MM.1S (cell line): Measurements from ENCODE around the gene MGAM2.

Experiments used
- DNase-seq: peaks from one replicate; pipeline ENCODE4 v3.0.0-alpha.2; 2015
- H2AFZ ChIP-seq: fragments of 300-600 bp; sonication (generic); 2 replicates; pipeline ENCODE4 v1.6.0; 2016; ENCODE audit warnings: antibody characterized with exemption, low read length
- H3F3A ChIP-seq: fragments of 300-600 bp; sonication (generic); 2 replicates; pipeline ENCODE4 v1.6.1; 2016; ENCODE audit warnings: mild to moderate bottlenecking, antibody characterized with exemption, low read length, moderate library complexity, mixed read lengths; ENCODE audit not compliant: insufficient read depth
- H3K27ac ChIP-seq: fragments of 300-600 bp; sonication (generic); 2 replicates; pipeline ENCODE4 v1.5.1; 2016; ENCODE audit warnings: mild to moderate bottlenecking, low read length
- H3K27me3 ChIP-seq: fragments of 300-600 bp; sonication (generic); replicated peaks from 2 replicates; pipeline ENCODE4 v1.6.0; 2016; ENCODE audit warnings: low read length; ENCODE audit not compliant: insufficient read depth
- H3K36me3 ChIP-seq: fragments of 300-600 bp; sonication (generic); replicated peaks from 2 replicates; pipeline ENCODE4 v1.6.1; 2016; ENCODE audit warnings: mild to moderate bottlenecking, low read length, mixed read lengths; ENCODE audit not compliant: insufficient read depth
- H3K4me1 ChIP-seq: fragments of 300-600 bp; sonication (generic); 2 replicates; pipeline ENCODE4 v1.6.1; 2016; ENCODE audit warnings: low read length, mixed read lengths
- H3K4me2 ChIP-seq: fragments of 300-600 bp; sonication (generic); 2 replicates; pipeline ENCODE4 v1.6.0; 2016; ENCODE audit warnings: low read depth, low read length
- H3K4me3 ChIP-seq: fragments of 300-600 bp; sonication (generic); 2 replicates; pipeline ENCODE4 v1.5.1; 2016; ENCODE audit warnings: low read length, mixed read lengths
- H3K79me2 ChIP-seq: fragments of 300-600 bp; sonication (generic); 2 replicates; pipeline ENCODE4 v1.6.1; 2016; ENCODE audit warnings: mixed run types, low read length, mixed read lengths
- H3K9ac ChIP-seq: fragments of 300-600 bp; sonication (generic); 2 replicates; pipeline ENCODE4 v1.6.1; 2016; ENCODE audit warnings: low read length, mixed read lengths
- H3K9me2 ChIP-seq: fragments of 300-600 bp; sonication (generic); replicated peaks from 2 replicates; pipeline ENCODE4 v1.6.1; 2016; ENCODE audit warnings: mild to moderate bottlenecking, low read length, mixed read lengths; ENCODE audit not compliant: insufficient read depth
- H3K9me3 ChIP-seq: fragments of 300-600 bp; sonication (generic); replicated peaks from 2 replicates; pipeline ENCODE4 v1.6.1; 2016; ENCODE audit warnings: mild to moderate bottlenecking, low read length, mixed read lengths; ENCODE audit not compliant: insufficient read depth
- H4K20me1 ChIP-seq: fragments of 300-600 bp; sonication (generic); 2 replicates; pipeline ENCODE4 v1.6.1; 2016; ENCODE audit warnings: mild to moderate bottlenecking, low read length, moderate library complexity, mixed read lengths; ENCODE audit not compliant: insufficient read depth
- EZH2 ChIP-seq: fragments of 300-600 bp; sonication (generic); optimal IDR thresholded peaks from 2 replicates; pipeline ENCODE3; 2017; ENCODE audit warnings: low read depth, mild to moderate bottlenecking, antibody characterized with exemption, low read length, mixed read lengths
- EZH2phosphoT487 ChIP-seq: fragments of 300-600 bp; sonication (generic); IDR thresholded peaks from 2 replicates; pipeline ENCODE4 v1.6.1; 2018; ENCODE audit warnings: antibody characterized with exemption, low read length
- TF ChIP-seq, protein P1 (sequence below): fragments of 300-600 bp; sonication (generic); IDR thresholded peaks from 2 replicates; pipeline ENCODE4 v1.5.1; 2016; ENCODE audit warnings: antibody characterized with exemption, low read length, mixed read lengths

Gene MGAM2

GRCh38 chr7:142130267-142130666 is 18.7 kb downstream of the MGAM2 start:
- Histone ChIP-seq H3K4me3 (no peak overlapping the region), H3K9me3 (no peaks in the 10 kb centered on the region), H3K9me2 (no peaks in the 10 kb centered on the region), H3F3A (no peaks in the 10 kb centered on the region), H3K27ac (no peak overlapping the region), H3K9ac (no peak overlapping the region), H3K27me3 (no peaks in the 10 kb centered on the region), H4K20me1 (no peaks in the 10 kb centered on the region), H3K4me1 (no peaks in the 10 kb centered on the region), H2AFZ (no peak overlapping the region), H3K79me2 (no peaks in the 10 kb centered on the region), H3K36me3 (no peaks in the 10 kb centered on the region), H3K4me2 (no peak overlapping the region)
- no peak for DNase-seq
- no peak for TF ChIP-seq EZH2
- TF ChIP-seq, protein P1, sequence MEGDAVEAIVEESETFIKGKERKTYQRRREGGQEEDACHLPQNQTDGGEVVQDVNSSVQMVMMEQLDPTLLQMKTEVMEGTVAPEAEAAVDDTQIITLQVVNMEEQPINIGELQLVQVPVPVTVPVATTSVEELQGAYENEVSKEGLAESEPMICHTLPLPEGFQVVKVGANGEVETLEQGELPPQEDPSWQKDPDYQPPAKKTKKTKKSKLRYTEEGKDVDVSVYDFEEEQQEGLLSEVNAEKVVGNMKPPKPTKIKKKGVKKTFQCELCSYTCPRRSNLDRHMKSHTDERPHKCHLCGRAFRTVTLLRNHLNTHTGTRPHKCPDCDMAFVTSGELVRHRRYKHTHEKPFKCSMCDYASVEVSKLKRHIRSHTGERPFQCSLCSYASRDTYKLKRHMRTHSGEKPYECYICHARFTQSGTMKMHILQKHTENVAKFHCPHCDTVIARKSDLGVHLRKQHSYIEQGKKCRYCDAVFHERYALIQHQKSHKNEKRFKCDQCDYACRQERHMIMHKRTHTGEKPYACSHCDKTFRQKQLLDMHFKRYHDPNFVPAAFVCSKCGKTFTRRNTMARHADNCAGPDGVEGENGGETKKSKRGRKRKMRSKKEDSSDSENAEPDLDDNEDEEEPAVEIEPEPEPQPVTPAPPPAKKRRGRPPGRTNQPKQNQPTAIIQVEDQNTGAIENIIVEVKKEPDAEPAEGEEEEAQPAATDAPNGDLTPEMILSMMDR, result no peak
- no peak for TF ChIP-seq EZH2phosphoT487

DNA sequence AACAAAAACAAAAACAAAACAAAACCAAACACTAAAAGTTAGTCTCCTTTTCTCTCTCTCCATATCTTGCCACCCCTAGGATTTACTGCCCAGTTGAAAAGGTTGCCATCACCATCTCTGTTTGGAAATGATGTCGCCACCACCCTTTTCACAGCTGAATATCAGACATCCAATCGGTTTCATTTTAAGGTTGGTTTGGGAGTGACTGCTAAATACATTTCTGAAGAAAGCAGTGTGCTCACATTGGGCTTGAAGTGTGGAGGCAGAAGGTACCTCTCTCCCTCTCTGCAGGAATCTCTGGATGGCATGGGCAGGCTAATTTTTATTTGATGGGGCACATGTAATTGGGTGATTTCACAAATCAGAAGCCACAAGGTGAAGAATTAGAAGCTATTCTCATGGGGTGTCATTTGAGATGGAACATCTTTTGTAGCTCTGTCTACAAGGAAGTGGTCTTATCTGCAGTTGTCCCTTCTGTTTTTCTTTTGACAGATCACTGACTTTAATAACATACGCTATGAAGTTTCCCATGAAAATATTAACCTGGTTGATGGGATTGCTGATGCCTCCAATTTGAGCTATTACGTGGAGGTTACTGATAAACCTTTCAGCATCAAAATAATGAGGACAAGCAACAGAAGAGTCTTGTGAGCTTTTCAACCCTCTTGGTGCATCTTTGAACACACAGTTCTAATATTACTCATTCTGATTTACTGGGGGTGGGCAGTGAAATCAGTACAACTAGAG is 20.1 kb downstream of the MGAM2 start:
- Histone ChIP-seq H3K9me2 (no peaks in the 10 kb centered on the region), H3K9me3 (no peaks in the 10 kb centered on the region), H3F3A (no peaks in the 10 kb centered on the region), H3K4me3 (no peak overlapping the region), H2AFZ (no peak overlapping the region), H3K27me3 (no peaks in the 10 kb centered on the region), H3K79me2 (no peaks in the 10 kb centered on the region), H3K4me2 (no peak overlapping the region), H3K9ac (no peak overlapping the region), H4K20me1 (no peaks in the 10 kb centered on the region), H3K36me3 (no peaks in the 10 kb centered on the region), H3K4me1 (no peaks in the 10 kb centered on the region), H3K27ac (no peak overlapping the region)
- TF ChIP-seq, protein P1, result no peak
- TF ChIP-seq EZH2phosphoT487 (no peak), EZH2 (no peak)
- DNase-seq, result no peak

DNA sequence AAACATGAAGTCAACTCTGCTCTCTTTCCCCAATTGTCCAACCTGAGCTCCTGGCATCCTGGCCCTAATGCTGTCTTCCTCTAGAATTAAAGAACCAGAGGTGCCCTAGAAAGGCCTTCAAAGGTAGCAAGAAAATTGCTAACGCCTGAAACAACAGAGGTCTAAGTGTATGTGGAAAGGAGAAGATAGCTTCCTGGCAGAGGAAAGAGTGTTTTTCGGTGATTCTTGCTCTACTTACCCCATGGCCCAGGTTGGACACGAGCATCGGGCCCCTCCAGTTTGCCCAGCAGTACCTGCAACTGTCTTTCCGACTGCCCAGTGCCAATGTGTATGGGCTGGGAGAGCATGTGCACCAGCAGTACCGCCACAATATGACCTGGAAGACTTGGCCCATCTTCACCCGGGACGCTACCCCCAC is 22.2 kb downstream of the MGAM2 start:
- Histone ChIP-seq H4K20me1 (no peaks in the 10 kb centered on the region), H3K9me3 (no peaks in the 10 kb centered on the region), H3K4me1 (no peaks in the 10 kb centered on the region), H3K4me3 (no peak overlapping the region), H3K4me2 (no peak overlapping the region), H3K27ac (no peak overlapping the region), H3F3A (no peaks in the 10 kb centered on the region), H3K79me2 (no peaks in the 10 kb centered on the region), H2AFZ (no peak overlapping the region), H3K36me3 (no peaks in the 10 kb centered on the region), H3K27me3 (no peaks in the 10 kb centered on the region), H3K9ac (no peak overlapping the region), H3K9me2 (no peaks in the 10 kb centered on the region)
- no peak for TF ChIP-seq EZH2
- TF ChIP-seq, protein P1, result no peak
- DNase-seq, result no peak
